NCI-H1105 treated with DMSO at 0.1 percent for 48 hours (cell line): Measurements from ENCODE around the gene GPLD1.
"Not testable (repeated sequence)": the region's sequence is repeated elsewhere in the genome, so short reads cannot be mapped to it uniquely, and the experiment has no call there.

Source experiments
- DNase-seq: peaks from one replicate; lab custom pipeline; 2025; lab: John Stamatoyannopoulos, UW

The GPLD1 gene

DNA sequence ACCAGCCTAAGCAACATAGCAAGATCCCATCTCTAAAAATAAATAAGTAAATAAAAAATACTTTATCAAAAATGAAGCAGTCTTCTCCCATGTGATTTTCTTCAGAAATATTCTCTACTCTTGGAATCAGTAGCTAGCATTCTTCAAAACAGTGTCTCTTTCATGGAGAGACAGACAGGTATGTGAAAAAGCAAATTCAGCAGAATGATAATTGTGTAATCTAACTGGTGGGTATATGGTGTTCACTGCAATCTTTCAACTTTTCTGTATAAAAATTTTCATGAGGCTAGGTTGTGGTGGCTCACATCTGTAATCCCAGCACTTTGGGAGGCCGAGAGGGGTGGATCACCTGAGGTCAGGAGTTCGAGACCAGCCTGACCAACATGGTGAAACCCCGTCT lies 78.8 kb downstream of the GPLD1 start:
- no peak for DNase-seq

DNA sequence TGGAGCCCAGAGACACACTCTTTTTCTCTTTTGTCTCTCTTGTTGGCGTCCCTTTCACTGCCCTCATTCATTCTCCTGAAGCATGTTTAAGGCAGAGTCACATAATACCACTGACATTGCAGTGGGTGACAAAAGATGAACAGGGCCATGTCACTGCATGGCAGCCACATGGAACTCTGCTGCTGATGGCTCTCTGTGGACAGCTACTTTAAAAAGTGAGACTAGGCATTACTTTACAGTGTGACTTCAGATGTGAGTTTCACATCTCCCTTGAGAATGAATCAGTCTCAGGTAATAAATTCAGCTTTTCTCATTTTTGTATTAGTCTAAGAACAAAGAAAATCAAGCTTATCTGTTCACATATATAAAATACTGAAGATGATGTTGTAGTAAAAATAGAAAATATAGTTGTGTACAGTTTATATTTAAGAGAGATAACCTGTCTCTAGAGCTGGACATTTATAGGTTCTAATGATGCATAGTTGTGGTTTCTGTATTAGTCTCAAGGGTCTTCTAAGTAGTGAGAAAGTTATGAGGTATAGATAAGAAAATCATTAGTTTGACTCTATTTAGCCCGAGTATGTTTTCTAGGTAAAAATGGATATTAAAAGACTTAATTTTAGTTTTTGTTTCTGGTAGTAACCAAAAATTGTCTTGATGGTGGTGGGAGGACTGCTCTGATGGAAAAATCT lies 80.5 kb downstream of the GPLD1 start:
- DNase-seq: no peak

DNA sequence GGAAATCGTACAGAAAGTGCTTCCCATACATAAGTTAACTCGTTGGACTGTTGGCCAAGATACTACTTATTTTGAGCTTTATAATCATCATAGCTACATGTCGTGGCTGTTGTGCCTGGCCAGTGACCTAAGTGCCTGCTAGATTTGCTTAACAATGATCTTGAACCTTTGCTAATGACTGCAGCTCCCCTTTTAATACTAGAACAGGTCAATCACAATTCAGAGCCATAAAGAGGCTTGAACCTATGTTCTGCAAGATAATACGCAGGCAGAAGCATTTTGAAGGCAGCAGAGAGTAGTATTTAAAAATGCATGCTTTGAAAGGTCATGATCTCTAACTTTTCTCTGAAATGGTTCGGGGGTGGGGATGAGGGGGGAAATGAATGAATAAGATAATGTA lies 84.1 kb downstream of the GPLD1 start:
- DNase-seq: no peak

DNA sequence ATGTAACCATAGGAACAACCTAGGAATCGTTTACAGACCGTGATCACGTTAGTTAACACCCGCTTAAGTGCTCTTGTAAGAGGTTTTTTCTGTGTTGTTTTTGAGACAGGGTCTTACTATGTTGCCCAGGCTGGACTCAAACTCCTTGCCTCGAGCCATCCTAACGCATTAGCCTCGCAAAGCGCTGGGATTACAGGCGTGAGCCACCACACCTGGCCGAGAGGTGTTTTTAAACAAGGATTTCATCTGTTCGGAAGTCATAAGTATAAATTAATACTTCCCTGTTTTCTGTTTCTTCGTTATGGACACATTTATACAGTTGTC lies 85.9 kb downstream of the GPLD1 start:
- DNase-seq: no peak

DNA sequence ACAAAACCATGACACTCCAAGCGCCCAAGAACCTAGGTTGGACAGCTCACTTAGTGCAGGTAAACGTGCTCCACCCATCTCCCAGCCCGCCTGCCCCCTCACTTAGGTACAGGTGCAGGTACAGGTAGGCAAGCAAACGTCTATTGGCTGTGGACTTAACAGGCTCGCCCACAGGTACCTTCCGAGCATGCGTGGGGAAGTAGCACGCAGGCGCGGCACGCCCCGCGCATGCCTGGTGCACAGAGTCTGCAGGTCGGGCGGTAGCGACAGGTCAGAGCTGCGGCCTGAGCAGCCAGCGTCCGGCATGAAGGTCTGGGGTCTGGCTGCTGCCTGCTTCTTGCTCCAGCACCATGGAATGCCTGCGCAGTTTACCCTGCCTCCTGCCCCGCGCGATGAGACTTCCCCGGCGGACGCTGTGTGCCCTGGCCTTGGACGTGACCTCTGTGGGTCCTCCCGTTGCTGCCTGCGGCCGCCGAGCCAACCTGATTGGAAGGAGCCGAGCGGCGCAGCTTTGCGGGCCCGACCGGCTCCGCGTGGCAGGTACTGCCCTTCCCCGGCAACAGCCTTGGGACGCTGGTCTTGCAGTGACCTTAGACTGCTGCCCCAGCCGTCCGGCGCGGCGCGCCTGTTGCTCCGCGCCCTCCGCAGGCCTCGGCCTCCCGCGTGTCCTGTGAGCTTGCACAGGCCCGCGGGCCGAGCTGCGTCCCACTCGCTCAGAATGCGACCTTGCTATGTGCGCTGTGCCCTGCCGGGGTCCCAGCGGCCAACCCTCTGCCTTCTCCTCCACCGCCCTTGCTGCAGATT lies 86.5 kb downstream of the GPLD1 start, which contains the start of gene MRS2:
Gene MRS2 (plus strand): TSS at position 240 of the 804 bp plus-strand sequence. CDS start 111 bp downstream, at position 351.
- peak; percentile 97 for DNase-seq

DNA sequence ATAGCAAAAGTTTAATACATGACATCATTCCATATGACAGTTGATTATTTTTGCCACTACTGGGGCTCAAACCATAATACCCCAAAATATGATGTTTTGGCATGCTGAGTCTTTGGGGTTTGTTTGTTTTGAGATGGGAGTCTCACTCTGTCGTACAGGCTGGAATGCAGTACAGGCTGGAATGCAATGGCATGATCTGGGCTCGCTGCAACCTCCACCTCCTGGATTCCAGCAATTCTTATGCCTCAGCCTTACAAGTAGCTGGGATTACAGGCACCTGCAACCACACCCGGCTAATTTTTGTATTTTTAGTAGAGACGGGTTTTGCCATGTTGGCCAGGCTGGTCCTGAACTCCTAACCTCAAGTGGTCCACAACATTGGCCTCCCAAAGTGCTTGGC lies 87.9 kb downstream of the GPLD1 start:
- DNase-seq: no peak

DNA sequence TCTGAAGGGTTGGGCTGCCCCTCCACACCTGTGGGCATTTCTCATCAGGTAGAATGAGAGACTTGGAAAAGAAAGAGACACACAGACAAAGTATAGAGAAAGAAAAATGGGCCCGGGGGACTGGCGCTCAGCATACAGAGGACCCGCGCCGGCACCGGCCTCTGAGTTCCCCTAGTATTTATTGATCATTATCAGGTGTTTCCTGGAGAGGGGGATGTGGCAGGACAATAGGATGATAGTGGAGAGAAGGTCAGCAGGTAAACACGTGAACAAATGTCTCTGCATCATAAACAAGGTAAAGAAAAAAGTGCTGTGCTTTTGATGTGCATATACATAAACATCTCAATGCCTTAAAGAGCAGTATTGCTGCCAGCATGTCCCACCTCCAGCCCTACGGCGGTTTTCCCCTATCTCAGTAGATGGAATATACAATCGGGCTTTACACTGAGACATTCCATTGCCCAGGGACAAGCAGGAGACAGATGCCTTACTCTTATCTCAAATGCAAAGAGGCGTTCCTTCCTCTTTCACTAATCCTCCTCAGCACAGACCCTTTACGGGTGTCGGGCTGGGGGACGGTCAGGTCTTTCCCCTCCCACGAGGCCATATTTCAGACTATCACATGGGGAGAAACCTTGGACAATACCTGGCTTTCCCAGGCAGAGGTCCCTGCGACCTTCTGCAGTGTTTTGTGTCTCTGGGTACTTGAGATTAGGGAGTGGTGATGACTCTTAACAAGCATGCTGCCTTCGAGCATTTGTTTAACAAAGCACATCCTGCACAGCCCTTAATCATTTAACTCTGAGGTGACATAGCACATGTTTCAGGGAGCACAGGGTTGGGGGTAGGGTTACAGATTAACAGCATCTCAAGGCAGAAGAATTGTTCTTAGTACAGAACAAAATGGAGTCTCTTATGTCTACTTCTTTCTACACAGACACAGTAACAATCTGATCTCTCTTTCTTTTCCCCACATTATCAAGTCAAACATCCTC lies 89.0 kb downstream of the GPLD1 start:
- not testable (repeated sequence) for DNase-seq

DNA sequence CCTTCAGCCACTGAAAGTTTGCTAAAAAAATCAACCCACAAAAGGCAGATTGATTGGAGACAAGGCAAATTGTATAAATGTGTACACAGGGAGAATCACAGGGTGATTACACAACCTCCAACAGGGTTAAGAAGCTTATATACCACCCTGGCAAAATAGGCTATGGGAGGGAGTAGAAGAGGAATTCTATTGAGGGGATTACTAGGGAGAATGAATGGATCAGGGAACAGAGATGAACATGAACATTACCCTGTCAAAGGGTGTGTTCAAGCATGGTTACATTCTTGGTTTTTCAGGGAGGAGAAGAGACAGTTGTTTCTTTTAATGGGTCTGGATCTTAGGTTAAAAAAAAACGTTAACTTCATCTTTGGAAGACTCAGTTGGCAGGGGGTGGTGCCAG lies 91.7 kb downstream of the GPLD1 start:
- DNase-seq: no peak

DNA sequence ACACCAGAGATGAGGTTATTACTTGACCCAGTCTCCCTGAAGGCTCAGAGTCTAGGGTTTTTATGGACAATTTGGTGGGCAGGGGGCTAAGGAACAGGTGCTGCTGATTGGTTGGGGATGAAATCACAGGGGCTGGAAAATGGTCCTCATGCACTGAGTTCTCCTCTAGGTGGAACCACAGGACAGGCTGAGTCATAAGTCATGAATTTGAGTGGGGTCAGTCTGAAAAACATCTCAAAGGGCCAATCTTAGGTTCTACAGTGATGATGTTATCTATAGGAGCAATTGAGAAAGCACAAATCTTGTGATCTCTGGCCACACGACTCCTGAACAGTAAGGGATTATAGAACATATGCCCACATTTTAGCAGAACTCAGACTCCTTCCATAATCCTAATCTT lies 92.6 kb downstream of the GPLD1 start:
- DNase-seq: no peak

DNA sequence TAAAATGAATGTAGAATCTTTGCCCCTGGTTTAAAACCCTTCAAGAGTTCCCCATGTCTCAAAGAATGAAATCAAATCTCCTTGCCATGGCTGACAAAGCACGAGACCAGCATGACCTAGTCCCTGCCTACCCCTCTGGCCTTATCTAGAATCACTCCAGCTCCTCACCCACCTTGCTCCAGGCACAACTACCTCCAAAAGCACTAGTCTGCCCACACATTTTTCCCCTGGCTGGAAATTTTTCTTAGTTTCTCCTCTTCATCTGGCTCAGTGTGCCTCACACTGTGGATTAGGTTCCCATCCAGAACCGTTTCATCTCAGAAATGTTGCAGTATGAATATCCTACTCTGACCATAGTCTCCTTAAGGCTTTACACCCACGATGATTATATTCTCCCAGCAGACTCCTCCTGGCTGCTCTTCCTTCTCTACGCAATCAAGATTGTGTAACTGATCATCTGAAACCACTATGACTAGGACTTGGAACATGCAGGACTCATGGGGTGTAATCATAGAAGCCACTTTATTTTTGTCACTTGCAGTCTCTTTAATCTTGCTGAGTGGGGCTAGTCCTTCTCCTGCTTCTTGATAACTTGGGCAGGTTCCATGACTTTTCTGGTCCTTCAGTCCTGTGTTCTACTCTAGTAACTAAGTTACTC lies 94.5 kb downstream of the GPLD1 start:
- no peak for DNase-seq

DNA sequence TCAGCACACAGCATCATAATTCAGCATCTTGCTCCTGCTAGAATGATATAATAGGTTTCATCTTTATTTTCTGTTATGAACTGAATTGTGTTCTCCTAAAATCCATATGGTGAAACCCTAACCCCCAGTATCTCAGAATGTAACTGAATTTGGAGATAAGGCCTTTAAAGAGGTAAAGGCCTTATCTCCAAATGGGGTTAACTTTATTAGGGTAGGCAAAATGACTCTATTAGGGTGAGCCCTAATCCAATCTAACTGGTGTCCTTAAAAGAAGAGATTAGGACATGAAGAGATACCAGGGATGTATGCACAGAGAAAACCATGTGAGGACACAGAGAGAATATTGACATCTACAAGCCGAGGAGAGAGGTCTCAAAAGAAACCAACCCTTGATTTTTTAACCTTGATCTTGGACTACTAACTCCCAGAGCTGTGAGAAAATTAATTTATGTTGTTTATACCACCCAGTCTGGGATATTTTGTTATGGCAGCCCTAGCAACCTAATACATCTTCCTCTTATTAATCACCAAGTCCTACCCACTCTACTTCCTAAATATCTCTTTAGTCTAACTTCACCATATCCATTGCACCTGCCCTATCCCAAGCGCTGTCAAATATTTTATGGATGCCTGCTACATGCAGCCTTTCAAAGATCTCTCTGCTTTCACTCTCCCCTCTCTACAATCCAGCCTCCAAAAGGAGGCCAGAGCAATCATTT lies 95.2 kb downstream of the GPLD1 start:
- no peak for DNase-seq

DNA sequence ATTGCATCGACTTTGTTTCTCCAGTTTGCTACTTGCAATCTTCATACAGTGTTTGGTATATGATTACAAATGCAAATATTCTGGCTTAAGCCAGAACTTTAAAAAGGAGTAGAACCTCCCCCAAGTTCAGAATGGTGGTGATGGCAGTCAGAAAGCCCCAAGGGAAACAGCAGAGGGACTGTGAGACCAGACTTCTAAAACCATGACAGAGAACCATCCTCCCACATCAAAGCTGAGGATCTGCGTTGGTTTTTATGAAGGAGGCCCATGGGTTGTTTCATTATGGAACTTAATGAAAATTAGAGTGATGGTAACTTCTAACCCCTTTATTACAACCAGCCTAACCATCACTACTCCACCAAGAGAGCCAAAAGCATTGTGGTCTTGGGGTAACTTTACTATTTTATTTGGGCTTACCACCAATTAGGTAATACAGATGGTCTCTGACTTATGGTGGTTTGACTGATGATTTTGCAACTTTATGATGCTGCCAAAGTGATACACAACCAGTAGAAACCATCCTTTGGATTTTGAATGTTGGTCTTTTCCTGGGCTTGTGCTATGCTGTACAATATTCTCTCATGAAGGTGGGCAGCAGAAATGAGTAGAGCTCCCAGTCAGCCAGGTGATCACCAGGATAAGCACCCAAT lies 97.5 kb downstream of the GPLD1 start:
- no peak for DNase-seq

DNA sequence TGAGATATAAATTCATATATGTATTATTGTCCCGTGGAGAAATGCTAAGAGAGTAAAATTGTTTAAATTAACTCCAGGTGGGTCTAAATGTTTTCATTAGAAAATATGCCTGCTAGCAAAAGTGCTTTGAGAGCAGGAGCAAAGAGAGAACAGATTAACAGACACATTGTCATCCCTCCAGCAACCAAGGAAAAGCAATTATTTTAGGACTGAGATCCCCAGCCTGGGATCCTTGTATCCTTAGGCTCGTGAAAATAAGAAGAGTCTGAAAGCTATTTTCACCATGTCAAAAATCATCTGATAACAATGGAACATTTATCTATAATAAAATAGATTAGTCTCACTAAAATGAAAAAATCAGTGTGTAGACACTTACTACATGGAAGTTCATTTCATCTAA lies 98.2 kb downstream of the GPLD1 start:
- DNase-seq: no peak

DNA sequence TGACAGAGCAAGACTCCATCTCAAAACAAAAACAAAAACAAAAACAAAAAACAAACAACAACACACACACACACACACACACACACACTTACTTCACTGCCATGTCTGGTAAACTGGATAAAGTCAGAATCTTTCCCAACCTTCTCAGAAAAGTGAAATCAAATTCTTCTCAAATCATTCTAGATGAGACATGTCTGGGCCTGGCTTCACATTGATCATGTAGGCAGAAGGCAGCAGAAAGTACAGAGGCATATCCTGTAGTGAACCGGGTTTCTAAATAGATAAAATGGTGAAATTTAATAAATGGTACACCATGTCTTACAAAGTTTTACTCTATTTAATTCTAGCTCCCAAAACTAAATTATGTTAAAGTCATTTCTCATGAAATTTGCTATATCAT lies 101.6 kb downstream of the GPLD1 start:
- DNase-seq: no peak

DNA sequence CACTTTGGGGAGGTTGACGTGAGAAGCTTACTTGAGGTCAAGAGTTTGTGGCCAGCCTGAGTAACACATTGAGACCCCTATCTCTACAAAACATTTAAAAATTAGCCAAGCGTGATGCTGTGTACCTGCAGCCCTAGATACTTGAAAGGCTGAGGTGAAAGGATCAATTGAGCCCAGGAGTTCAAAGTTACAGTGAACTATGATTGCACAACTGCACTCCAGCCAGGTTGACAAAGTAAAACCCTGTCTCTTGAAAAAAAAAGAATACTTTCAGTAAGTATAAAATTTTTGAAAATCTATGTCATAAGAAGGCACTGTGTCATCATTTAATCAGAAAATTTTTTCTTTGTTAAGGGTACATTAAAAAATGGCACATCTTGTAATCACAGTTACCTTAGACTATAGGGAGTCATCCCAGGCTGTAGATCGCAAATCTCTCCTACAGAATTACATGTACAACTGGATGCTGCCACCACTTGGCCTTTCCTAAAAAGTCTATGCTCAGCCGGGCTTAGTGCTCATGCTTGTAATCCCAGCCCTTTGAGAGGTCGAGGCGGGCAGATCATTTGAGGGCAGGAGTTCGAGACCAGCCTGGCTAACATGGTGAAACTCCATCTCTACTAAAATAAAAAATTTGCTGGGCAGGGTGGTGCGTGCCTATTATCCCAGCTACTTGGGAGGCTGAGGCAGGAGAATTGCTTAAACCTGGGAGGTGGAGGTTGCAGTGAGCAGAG lies 103.7 kb downstream of the GPLD1 start:
- no peak for DNase-seq

DNA sequence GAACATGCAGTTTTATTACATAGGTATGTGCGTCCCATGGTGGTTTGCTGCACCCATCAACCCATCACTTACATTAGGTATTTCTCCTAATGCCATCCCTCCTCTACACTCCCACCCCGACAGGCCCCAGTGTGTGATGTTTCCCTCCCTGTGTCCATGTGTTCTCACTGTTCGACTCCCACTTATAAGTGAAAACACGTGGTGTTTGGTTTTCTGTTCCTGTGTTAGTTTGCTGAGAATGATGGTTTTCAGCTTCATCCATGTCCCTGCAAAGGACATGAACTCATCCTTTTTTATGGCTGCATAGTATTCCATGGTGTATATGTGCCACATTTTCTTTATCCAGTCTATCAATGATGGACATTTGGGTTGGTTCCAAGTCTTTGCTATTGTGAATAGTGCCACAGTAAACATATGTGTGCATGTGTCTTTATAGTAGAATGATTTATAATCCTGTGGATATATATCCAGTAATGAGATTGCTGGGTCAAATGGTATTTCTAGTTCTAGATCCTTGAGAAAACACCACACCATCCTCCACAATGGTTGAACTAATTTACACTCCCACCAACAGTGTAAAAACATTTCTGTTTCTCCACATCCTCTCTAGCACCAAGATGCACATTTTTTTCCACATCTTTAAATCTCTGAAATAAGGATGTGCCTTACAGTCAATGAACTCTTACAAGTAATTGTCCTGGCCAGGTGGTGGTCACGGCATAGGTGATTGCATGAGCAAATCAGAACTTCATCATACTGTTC lies 104.8 kb downstream of the GPLD1 start:
- DNase-seq: not testable (repeated sequence)

DNA sequence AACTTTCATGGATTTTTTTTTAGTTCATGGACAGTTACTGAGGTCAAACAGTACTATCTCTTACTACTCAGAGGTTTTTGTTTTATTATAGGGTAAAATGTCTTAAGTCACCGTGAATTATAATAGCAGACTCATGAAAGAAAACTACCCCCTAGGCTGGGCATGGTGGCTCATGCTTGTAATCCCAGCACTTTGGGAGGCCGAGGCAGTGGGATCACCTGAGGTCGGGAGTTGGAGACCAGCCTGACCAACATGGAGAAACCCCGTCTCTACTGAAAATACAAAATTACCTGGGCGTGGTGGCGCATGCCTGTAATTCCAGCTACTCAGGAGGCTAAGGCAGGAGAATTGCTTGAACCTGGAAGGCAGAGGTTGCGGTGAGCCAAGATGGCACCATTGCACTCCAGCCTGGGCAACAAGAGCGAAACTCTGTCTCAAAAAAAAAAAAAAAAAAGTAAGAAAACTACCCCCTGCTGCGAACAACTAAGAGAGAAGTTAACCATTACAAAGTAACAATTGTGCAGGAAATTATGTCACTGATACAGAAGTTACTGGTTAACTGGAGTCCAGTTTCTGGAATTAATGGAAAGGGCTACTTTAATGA lies 106.4 kb downstream of the GPLD1 start:
- DNase-seq: not testable (repeated sequence)

DNA sequence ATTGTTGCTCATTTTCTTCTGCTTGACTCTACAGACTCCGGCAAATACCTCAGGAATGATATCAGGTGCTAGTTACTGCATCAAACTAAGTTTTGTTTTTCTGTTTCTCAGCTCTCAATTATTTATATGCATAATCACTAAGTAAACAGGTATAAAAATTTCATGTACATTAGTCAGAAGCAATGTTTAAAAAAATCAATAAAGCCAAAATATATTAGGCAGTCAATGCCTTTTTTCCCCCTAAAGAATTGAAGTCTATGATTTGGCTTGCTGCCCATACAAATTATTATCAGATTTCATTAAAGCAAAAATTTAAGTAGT lies 107.2 kb downstream of the GPLD1 start:
- no peak for DNase-seq
